HG03460 (cell line): ENCODE results near the gene NDUFB1.

Experiments
- ATAC-seq: cut with Tn5 transposase; IDR thresholded peaks from one replicate; pipeline ENCODE4 v1.9.1; 2021; ENCODE audit not compliant: unreplicated experiment

NDUFB1 gene

GRCh38 chr14:92121670-92122350, at the start of gene NDUFB1, which contains the start of gene CPSF2:
Gene NDUFB1, minus strand, starts transcription at chr14:92121706. Its CDS starts 4,069 bp downstream, at chr14:92117637.
Gene CPSF2, plus strand, starts transcription at chr14:92121969. Its CDS starts 9,016 bp downstream, at chr14:92130985.
- peak; percentile 86 for ATAC-seq

GRCh38 chr14:92164958-92165357, 43.5 kb upstream of the NDUFB1 start:
- ATAC-seq = no peak

GRCh38 chr14:92161521-92161920, 40.0 kb upstream of the NDUFB1 start:
- no peak for ATAC-seq

GRCh38 chr14:92160619-92161018, 39.1 kb upstream of the NDUFB1 start:
- no peak for ATAC-seq

GRCh38 chr14:92154283-92154942, 32.9 kb upstream of the NDUFB1 start:
- no peak for ATAC-seq

GRCh38 chr14:92153581-92153980, 32.1 kb upstream of the NDUFB1 start:
- no peak for ATAC-seq

GRCh38 chr14:92144708-92145107, 23.2 kb upstream of the NDUFB1 start:
- ATAC-seq = no peak

GRCh38 chr14:92143962-92144361, 22.5 kb upstream of the NDUFB1 start:
- no peak for ATAC-seq

- ATAC-seq = no peak
Measured at GRCh38 chr14:92143309-92143708, 21.8 kb upstream of the NDUFB1 start.

- ATAC-seq = no peak
Measured at GRCh38 chr14:92135269-92135668, 13.8 kb upstream of the NDUFB1 start.

- no peak for ATAC-seq
Measured at GRCh38 chr14:92134456-92134855, 12.9 kb upstream of the NDUFB1 start.

- ATAC-seq = no peak
Measured at GRCh38 chr14:92122761-92123160, 1.3 kb upstream of the NDUFB1 start.

GRCh38 chr14:92122351-92122677, 808 bp upstream of the NDUFB1 start:
- peak; percentile 22 for ATAC-seq

GRCh38 chr14:92121207-92121669, 268 bp downstream of the NDUFB1 start:
- ATAC-seq = peak; percentile 32

GRCh38 chr14:92109490-92109889, 12.0 kb downstream of the NDUFB1 start:
- no peak for ATAC-seq

GRCh38 chr14:92108345-92109254, 12.9 kb downstream of the NDUFB1 start:
- ATAC-seq = no peak

GRCh38 chr14:92106143-92106926, 15.2 kb downstream of the NDUFB1 start, which contains the start of gene ATXN3:
Gene ATXN3, minus strand, starts transcription at chr14:92106582. Its CDS starts 30 bp downstream, at chr14:92106552.
- ATAC-seq = peak; percentile 85

GRCh38 chr14:92105893-92106142, 15.7 kb downstream of the NDUFB1 start:
- ATAC-seq = peak; percentile 7

GRCh38 chr14:92105073-92105892, 16.2 kb downstream of the NDUFB1 start:
- ATAC-seq = no peak

- ATAC-seq = no peak
Measured at GRCh38 chr14:92103363-92103989, 18.0 kb downstream of the NDUFB1 start.
